PFSK-1 (cell line): ENCODE results near the gene LIN7A.

Experiments used
- FOXP2 ChIP-seq: optimal IDR thresholded peaks from 2 replicates; pipeline ENCODE3; 2011; ENCODE audit warnings: borderline replicate concordance, control low read depth, inconsistent platforms; ENCODE audit not compliant: insufficient read depth; ENCODE audit errors: extremely low read length, extremely low read depth
- POLR2AphosphoS5 ChIP-seq: IDR thresholded peaks from 2 replicates; pipeline ENCODE4 v1.6.1; 2012; ENCODE audit warnings: low read depth, mild to moderate bottlenecking, control low read depth, low read length, moderate library complexity
- SIN3A ChIP-seq: IDR thresholded peaks from 2 replicates; pipeline ENCODE4 v1.6.1; 2012; ENCODE audit warnings: mild to moderate bottlenecking, low read length, moderate library complexity, borderline replicate concordance; ENCODE audit not compliant: insufficient read depth
- TAF1 ChIP-seq: IDR thresholded peaks from 2 replicates; pipeline ENCODE4 v1.6.1; 2012; ENCODE audit warnings: low read length, control low read depth, borderline replicate concordance; ENCODE audit not compliant: insufficient read depth
- TF ChIP-seq, protein P1 (sequence below), 2 experiments: IDR thresholded peaks; 2 replicates each; pipeline versions ENCODE4 v1.6.1 to v1.8.0; 2011 to 2012; ENCODE audit warnings: low read depth in 2 of 2, low read length in 2 of 2, control low read depth in 1 of 2, inconsistent platforms in 1 of 2, mild to moderate bottlenecking in 1 of 2, moderate library complexity in 1 of 2; ENCODE audit not compliant: insufficient read depth in 1 of 2

The LIN7A gene

DNA sequence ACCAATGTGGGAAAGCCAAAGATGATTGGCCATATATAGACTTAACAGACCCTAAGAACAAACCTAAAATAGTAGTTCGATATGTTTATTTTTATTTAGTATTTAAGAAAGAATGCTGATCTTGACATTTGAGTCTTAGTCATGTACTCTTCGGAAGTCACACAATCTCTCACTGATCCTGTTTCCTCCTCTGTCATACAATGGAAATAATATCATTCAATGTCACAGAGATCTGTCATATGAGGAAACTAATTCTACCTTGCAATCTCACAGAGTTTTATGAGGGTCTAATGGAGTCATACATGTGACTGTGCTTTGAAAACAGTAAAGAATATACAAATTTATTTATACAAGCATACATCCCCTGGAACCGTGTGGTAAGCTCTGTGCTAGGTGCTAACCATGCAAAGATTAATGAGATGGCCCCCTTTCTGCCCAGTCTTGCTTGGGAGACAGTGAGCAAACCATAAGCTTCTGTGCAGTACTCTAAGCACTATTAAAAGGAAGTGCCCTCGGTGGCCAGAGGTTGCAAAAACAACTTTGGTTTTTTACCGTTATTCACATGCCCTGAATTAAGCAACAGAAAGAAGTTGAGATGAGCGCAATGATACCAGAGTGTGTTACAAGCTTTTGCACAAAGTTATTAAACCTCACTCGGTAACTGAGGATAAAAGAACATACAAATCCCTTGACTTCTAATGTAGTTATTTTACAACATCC is 1.7 kb upstream of the LIN7A start:
- TF ChIP-seq, protein P1, sequence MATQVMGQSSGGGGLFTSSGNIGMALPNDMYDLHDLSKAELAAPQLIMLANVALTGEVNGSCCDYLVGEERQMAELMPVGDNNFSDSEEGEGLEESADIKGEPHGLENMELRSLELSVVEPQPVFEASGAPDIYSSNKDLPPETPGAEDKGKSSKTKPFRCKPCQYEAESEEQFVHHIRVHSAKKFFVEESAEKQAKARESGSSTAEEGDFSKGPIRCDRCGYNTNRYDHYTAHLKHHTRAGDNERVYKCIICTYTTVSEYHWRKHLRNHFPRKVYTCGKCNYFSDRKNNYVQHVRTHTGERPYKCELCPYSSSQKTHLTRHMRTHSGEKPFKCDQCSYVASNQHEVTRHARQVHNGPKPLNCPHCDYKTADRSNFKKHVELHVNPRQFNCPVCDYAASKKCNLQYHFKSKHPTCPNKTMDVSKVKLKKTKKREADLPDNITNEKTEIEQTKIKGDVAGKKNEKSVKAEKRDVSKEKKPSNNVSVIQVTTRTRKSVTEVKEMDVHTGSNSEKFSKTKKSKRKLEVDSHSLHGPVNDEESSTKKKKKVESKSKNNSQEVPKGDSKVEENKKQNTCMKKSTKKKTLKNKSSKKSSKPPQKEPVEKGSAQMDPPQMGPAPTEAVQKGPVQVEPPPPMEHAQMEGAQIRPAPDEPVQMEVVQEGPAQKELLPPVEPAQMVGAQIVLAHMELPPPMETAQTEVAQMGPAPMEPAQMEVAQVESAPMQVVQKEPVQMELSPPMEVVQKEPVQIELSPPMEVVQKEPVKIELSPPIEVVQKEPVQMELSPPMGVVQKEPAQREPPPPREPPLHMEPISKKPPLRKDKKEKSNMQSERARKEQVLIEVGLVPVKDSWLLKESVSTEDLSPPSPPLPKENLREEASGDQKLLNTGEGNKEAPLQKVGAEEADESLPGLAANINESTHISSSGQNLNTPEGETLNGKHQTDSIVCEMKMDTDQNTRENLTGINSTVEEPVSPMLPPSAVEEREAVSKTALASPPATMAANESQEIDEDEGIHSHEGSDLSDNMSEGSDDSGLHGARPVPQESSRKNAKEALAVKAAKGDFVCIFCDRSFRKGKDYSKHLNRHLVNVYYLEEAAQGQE (IDR thresholded peaks at IDR 0.05; ENCODE audit: insufficient read depth in 1 of 2, low read depth in 2 of 2, low read length in 2 of 2) = no peak
- TF ChIP-seq TAF1 = no peak
- no peak for TF ChIP-seq SIN3A
- TF ChIP-seq POLR2AphosphoS5 = no peak
- TF ChIP-seq FOXP2 = no peak

DNA sequence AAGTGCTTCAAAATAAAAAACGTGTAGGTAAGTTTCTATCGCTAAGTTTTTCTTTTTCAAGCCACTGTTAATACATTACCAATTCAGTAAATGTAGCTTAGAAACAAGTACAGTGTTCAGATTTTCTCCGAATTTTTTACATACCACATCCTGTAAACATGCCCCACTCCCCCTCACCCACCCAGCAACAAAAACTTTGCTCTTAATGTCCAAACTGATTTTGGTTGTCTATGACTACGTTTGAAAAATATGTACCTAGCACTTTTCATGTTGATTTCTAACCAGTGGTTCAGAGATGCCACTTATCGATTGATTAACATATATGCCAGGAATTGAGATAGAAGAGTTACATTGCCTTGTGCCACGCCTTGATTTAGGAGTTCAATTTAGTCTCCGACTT is 663 bp upstream of the LIN7A start:
- TF ChIP-seq POLR2AphosphoS5 (no peak), TAF1 (no peak), FOXP2 (no peak), SIN3A (no peak)
- TF ChIP-seq, protein P1 (IDR thresholded peaks at IDR 0.05; ENCODE audit: insufficient read depth in 1 of 2, low read depth in 2 of 2, low read length in 2 of 2) = no peak

DNA sequence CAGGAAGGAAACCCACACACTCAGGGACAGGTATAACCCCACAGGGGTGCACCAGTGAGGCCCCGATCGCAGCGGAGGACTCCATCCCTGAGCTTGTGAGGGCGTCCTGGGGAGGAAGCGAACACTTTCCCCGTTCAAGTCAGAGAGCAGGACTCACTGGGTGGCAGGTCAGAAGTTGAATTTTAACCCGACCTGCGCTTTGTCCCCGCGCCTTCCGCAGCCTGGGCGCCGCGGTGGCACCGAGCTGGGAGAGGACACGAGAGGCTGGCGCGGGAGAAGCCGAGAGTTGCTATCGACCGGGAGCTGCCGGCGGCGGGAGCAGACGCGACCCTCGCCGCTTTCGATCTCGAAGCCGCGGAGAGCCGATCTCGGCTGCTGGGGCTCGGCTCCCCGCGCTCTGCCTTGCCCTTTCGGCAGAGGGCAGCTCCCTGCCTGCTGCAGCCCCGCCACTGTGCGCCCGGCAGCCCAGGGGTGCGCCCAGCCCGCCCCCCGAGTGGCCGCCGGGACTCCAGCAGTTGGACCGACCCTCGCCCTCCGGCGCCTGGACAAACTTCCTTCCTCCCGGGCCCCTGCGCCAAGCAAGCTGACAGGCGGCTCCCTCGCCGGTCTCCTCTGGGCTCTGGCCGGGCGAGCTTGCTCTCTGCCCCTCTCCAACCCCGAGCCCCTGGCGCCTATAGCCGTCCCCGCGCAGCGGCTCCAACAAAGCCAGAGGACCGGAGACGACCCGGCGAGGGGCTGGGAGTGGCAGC is 918 bp downstream of the LIN7A start:
- TF ChIP-seq, protein P1 (IDR thresholded peaks at IDR 0.05; ENCODE audit: insufficient read depth in 1 of 2, low read depth in 2 of 2, low read length in 2 of 2) = no peak
- TF ChIP-seq SIN3A = no peak
- TF ChIP-seq POLR2AphosphoS5 = no peak
- no peak for TF ChIP-seq TAF1
- TF ChIP-seq FOXP2 = no peak

DNA sequence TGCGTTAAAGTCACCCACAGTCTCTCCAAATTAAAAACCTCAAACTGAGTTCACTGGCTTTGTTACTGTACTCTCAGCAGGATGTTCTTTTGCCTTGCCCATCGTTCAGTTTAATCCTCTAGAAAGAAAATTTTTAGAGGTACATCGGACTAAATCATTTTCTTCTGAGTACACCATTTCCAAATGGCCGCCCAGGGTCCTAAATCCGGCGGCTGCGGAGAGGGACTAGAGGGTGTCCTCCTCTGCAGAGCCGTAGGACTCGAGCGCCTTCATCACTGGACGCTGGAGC is 1.4 kb downstream of the LIN7A start:
- TF ChIP-seq POLR2AphosphoS5 (no peak), SIN3A (no peak), FOXP2 (no peak), TAF1 (no peak)
- TF ChIP-seq, protein P1 (IDR thresholded peaks at IDR 0.05; ENCODE audit: insufficient read depth in 1 of 2, low read depth in 2 of 2, low read length in 2 of 2) = no peak
